Activated CD4-positive, alpha-beta T cell treated with anti-CD3 and anti-CD28 coated beads, Interleukin-10, Interleukin-2, amounts not matched to agents 100 ng/mL and 50 ng/mL, durations not matched to agents 16 hours and 8 hours (primary cell): ENCODE results near the gene IL16.

Experiments
- DNase-seq: peaks from one replicate; pipeline ENCODE4 v3.0.0-alpha.2; 2020

Gene IL16

GRCh38 chr15:81258455-81258854 lies 61.8 kb downstream of the IL16 start:
- DNase-seq: no peak

GRCh38 chr15:81259760-81260298 lies 63.1 kb downstream of the IL16 start:
- DNase-seq: no peak

- DNase-seq: no peak
Observed at GRCh38 chr15:81261172-81261811, 64.6 kb downstream of the IL16 start.

GRCh38 chr15:81263477-81263876 lies 66.8 kb downstream of the IL16 start:
- DNase-seq: no peak

DNA sequence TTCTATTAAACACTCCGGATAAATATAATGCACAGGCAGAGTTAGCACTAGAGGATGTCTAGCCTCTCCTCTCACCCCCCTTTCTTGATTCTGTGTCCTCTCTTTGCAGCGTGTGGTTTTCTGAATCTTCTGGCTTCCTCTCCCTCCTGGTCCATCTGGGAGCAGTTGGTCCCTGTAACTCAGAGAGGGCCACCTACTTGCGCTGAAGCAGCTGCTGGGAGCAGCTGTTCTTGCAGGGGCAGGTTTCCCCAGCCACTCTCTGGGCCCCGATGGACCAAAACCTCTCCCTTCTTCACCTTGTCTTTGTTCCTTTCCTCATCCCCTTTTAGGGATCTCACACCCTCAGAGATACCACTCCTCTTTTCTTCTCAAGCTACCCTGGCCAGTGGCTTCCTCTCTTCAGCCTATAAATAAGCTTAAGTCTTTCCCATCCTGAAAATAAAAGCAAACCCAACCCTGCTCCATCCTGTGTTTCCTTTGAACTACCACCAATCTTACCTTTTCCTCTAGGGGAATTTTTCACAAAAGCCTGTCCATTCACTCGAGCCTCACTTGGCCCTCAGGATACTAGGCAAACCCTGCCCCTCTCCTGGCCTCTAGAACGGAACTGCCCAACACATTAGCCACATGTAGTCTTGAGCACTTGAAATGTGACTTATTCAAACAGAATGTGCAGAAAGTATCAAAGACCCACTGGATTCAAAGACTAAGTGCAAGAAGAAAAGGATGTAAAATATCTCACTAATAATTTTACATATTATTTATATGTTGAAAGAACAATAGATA lies 67.6 kb downstream of the IL16 start:
- no peak for DNase-seq

DNA sequence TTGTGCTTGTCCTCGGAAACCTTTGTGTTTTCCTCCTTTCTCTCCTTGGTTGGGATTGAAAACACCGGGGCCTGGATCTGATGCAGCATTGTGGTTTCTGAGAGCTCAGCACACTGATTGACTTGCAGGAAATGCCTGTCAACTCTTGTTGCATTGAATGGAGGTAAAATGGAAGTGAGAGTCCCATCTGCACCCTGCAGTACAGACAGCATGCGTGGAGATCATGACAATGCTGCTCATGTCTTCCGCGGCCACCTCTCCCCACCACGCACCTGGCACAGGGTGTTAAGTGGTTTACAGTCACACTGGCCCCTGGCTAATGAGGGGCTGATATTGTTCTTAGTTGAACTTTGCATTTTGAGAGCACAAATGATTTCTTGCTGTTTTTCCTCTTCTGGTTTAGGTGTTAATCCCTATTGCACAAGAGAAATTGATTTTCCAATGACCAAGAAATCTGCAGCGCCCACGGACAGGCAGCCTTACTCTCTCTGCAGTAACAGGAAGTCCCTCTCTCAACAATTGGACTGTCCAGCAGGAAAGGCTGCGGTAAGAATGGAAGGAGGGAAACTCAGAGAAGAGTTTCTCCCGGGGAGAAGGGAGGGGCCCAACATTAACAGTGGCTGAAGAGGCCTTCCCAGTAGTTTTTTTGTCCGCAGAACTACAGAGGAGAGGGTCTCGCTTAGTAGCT lies 68.7 kb downstream of the IL16 start:
- no peak for DNase-seq

- DNase-seq: peak; percentile 89
Observed at GRCh38 chr15:81265944-81266775, 69.5 kb downstream of the IL16 start.

DNA sequence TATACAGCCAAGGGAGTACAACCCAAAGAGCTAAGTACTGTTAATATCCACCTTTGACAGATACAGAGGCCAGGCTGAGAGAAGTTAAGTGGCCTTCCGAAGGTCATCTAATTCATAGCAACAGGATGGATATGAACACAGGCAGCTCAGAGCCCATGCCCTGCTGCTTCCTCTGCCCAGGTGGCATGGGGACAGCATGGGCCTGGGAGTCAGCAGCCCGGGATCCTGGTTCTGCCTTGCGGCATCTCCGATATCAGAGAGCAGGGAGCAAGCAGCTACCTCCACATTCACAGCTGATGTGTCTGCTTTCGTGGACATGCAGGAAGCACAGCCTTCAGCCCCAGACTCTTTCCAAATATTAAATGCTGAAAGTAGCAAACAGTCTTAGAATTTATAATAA lies 71.7 kb downstream of the IL16 start:
- DNase-seq: no peak

GRCh38 chr15:81268881-81269601 lies 72.4 kb downstream of the IL16 start:
- DNase-seq: no peak

- no peak for DNase-seq
Observed at GRCh38 chr15:81270188-81270587, 73.5 kb downstream of the IL16 start.

DNA sequence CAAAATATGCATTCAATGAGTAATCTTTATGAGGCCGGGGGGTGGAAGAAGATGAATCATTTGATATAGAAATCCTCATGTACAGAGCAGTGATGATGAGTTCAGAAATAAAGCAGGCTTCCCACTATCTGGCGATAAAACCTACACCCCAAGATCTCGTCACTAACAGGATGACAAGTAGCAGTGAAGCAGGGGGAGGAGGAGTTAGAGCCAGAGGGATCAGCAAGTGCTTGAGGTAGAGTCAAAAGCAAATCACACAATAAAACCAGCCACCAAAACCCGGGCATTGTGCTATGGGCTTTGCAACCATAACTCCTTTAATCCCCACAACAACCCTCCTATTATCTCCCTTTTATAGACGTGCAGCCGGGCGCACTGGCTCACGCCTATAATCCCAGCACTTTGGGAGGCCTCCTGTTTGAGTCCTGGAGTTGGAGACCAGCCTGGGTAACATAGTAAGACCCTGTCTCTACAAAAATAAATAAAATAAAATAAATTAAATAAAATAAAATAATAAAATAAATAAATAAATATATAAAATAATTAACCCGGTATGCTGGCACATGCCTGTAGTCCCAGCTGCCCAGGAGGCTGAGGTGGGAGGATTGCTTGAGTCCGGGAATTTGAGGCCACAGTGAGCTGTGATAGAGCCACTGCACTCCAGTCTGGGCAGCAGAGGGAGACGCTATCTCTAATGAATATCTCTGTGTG lies 74.3 kb downstream of the IL16 start:
- peak; percentile 25 for DNase-seq

DNA sequence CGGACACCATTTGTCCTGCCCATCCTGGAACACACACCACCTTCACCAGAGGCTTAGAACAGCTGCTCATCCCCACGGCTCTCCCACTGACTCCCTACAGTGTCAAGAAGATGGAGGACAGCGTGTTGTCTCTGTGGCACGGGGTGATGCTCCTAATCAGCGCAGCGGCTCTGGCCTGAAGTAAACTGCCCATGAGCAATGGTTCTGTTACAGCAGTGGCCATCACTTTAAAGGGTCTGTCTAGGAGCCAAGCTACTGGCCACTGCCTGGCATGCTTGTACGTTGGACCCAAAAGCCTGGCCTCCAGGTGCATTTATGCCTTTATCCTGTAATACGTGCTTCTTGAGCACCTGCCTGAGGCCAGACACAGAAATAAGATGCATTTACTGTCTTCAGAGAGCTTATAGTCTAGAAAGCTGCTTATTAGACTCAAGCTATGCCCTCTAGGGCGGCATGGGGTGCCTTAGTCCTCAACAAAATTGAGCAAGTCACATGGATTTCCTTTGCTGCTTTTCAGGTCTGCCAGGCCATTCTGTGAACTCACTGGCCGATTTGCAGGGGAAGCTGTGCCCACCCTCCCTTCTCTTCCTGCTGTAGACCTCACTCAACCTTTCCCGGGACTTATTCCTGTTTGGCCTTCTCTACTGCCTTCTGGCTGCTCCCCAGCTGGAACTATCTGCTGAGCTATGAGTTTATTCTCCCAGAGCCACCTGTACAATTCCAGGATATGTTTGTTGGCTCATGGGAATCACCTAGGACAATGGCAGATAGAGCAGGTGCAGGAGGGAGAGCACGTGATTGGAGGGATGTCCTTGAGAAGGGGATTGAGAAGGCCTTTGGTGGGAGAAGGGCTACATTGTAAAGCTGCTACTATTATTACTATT lies 75.3 kb downstream of the IL16 start:
- no peak for DNase-seq

DNA sequence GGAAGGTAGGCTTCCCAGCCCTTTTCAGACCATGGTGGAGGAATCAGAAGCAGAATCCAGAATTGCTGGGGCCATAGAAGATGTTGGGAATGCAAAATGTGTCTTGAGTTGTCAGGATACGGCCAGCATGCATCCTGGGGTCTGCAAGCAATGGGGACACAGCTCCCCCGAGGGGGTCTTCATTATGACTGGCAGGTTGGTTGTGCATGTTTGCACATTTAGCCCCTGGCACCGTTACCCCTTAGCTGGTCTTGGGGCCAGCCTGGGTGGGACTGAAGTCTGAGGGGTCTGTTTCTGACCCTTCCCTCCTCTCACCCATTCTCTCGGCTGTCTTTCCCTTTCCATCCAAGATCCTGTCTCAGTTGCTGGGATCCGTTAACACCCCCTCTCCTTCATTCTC lies 76.5 kb downstream of the IL16 start:
- no peak for DNase-seq

GRCh38 chr15:81273855-81274254 lies 77.2 kb downstream of the IL16 start:
- no peak for DNase-seq

DNA sequence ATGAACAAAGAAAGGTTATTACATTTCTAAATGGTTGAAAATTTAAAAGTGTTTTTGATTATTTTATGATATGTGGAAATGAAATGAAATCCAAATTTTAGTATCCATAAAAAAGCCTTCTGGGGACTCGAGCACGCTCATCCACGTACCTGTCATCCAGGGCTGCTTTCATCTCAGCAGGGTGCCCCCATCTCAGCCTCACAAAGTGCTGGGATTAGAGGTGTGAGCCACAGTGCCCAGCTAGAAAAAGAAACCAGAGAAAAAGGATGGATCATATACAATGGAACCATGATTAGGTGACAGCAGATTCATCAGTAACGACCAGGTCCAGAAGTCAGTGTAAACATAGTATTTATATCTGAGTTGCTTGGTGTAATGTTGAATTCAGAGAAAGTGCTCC lies 77.6 kb downstream of the IL16 start:
- DNase-seq: no peak

- DNase-seq: peak; percentile 88
Observed at GRCh38 chr15:81274931-81275707, 78.4 kb downstream of the IL16 start.

GRCh38 chr15:81275711-81276392 lies 79.2 kb downstream of the IL16 start:
- DNase-seq: no peak

DNA sequence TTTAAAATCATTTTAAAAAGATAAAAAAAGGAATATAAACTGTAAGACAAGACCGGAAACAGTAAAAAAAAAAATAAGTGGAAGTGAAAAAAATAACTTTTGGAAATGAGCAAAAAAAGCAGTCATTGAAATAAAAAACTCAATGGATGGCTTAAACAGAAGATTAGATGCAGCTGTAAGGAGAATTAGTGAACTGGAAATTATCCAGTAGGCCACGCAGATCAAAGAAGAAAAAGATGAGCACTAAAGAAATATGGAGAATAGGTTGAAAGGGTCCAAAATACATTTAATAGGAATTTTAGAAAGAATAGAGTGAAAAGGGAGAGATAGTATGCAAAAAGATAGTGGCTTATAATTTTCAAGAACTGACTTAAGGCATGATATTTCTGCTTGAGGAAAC lies 80.3 kb downstream of the IL16 start:
- DNase-seq: no peak

GRCh38 chr15:81277851-81278250 lies 81.2 kb downstream of the IL16 start:
- no peak for DNase-seq
